Measurements from ENCODE around the gene C1orf21. TPM values are rescaled to one million over a fixed set of nuclear protein-coding genes. Genes with fewer than 3 reads are reported as not detected.

Gene C1orf21
- total RNA-seq, 2 experiments from 2014 or later = 7.7 to 8.8 TPM

DNA sequence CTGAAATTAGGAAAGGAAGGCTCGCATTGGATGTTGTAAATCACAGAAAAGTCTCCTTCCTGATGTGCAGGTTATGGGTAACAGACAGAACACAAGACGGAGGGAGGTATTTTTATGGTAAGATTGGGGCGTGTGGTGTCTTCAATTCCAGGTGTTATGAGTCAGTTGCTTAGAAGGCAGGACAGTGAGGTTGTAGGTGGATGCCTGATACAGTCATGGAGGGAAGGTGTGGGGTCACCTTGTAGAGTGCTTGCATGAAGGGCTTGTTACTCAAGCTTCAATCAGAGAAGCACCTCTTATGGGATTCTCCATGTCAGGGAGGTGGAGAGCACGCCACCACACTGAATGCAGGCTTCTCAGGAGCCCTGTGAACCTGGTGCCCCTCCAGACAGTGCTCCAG is 63.1 kb downstream of the C1orf21 start:
- DNase-seq = no peak
- ChIA-PET POLR2A (no interaction called here), CTCF (no interaction called here)
- Mint-ChIP-seq H3K27ac (no peak overlapping the region), H3K9me3 (no peaks in the 10 kb centered on the region), H3K27me3 (no peaks in the 10 kb centered on the region), H3K4me3 (no peak overlapping the region), H3K4me1 (no peaks in the 10 kb centered on the region), H3K36me3 (ENCODE audit: low read depth) (no peaks in the 10 kb centered on the region)

DNA sequence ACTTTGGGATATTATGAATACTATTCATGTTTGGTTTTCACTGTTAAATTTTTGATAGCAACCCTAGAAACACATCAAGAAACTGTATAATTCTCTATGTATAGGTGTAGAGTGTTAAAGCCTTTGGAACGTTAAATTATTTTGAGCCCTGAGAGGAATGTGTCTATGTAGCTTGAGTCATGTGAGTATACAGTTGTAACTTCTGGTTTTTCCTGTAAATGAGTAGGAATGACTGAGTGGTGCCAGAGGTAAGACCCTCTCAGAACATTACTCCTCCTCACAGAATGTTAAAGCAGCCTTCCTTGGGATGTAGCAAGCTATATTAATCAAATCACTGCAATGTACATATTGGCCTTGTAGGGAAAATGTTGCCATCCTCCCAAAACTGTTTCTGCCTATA is 69.0 kb downstream of the C1orf21 start:
- H3K9me3 Mint-ChIP-seq = no peaks in the 10 kb centered on the region
- CTCF ChIA-PET = no interaction called here
- POLR2A ChIA-PET = no interaction called here
- no peaks in the 10 kb centered on the region for H3K4me1 Mint-ChIP-seq
- no peaks in the 10 kb centered on the region for H3K36me3 Mint-ChIP-seq (ENCODE audit: low read depth)
- peaks cover 5% of the 10 kb centered on the region for H3K27me3 Mint-ChIP-seq
- no peak overlapping the region for H3K27ac Mint-ChIP-seq
- DNase-seq = no peak
- H3K4me3 Mint-ChIP-seq = no peak overlapping the region

DNA sequence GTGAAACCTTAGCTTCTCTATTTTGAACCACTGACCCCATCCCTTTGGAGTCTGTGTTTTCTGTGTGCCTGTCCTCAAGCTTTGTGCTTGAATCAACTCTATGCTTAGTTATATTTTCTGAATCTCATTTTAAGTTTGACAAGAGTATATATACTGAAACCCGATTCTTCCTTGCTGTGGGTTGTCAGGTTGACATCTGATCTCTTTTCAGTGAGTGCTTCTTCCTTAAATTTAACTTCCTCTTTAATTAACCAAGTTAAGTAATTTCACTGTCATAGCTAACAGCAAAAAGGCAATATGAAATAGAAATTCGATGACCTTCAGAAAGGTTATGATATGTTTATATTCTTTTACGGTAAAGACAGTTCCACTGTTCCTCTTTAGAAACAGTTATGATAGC is 69.4 kb downstream of the C1orf21 start:
- Mint-ChIP-seq H3K4me1 (no peaks in the 10 kb centered on the region), H3K9me3 (no peaks in the 10 kb centered on the region), H3K36me3 (ENCODE audit: low read depth) (no peaks in the 10 kb centered on the region), H3K27ac (no peak overlapping the region), H3K4me3 (no peak overlapping the region), H3K27me3 (peaks cover 5% of the 10 kb centered on the region)
- ChIA-PET CTCF (no interaction called here), POLR2A (no interaction called here)
- no peak for DNase-seq

DNA sequence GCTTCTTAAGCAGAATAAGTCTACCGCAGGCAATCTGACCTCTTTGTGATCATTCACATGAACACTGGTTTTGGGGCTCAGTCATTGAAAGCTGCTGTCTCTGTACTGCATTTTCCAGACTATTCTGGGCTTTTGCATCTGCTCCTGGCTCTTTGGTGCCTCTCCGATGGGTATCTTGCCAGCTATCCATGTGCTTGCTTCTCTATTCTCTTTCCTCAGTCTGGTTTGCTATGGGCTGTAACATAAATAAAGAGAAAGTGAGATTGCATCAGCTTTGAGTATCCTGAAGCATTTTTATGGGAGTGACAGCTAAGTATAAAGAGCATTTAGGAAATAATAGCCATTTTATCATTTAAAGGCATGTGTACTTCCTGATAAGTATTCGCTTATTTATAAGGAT is 70.7 kb downstream of the C1orf21 start:
- no peak overlapping the region for H3K4me3 Mint-ChIP-seq
- H3K9me3 Mint-ChIP-seq = no peaks in the 10 kb centered on the region
- no peak for DNase-seq
- ChIA-PET POLR2A (no interaction called here), CTCF (no interaction called here)
- no peaks in the 10 kb centered on the region for H3K36me3 Mint-ChIP-seq (ENCODE audit: low read depth)
- H3K4me1 Mint-ChIP-seq = no peaks in the 10 kb centered on the region
- peaks cover 10% of the 10 kb centered on the region for H3K27me3 Mint-ChIP-seq
- H3K27ac Mint-ChIP-seq = no peak overlapping the region

DNA sequence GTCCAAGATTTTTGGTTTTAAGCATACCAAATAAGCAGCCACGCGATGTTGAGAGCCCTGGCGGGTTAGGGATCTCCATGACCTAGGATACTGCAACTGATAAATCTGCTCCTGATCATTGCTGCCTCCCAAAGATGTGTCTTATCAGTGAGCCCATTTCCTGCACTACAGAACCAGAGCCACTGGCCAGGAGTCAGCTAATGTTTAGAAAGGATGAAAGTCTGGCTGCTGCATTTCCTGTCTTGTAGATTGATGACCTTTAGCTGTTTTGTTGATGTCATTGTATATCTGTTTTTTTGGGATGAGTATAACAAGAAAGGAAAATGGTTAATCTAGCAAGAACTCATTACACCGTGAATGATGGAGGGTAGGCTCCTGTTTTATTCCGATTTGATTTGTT is 74.5 kb downstream of the C1orf21 start:
- Mint-ChIP-seq H3K4me1 (no peaks in the 10 kb centered on the region), H3K27ac (no peak overlapping the region), H3K36me3 (ENCODE audit: low read depth) (no peaks in the 10 kb centered on the region), H3K27me3 (peaks cover 11% of the 10 kb centered on the region), H3K9me3 (no peaks in the 10 kb centered on the region), H3K4me3 (no peak overlapping the region)
- no peak for DNase-seq
- CTCF ChIA-PET = no interaction called here
- POLR2A ChIA-PET = no interaction called here

DNA sequence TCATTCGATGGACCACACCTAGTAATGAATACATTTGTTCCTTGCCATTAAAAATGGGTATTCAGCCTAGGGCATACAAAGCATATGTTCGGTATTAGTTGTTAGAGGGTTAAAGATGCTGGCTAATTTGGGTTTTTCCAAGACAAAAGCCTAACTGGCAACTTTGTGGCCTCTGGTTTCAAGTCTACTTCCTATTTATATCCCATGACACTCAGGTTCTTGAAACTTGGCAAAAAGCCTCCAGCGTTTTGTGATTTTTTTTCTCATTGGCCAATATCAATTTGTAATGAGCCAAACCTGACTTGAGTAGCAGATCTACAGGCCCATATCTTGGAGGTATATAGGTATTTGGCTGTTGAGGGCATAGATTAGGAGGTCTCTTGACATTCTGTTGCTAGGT is 75.3 kb downstream of the C1orf21 start:
- Mint-ChIP-seq H3K4me1 (no peaks in the 10 kb centered on the region), H3K4me3 (no peak overlapping the region), H3K9me3 (no peaks in the 10 kb centered on the region), H3K27ac (no peak overlapping the region), H3K36me3 (ENCODE audit: low read depth) (no peaks in the 10 kb centered on the region), H3K27me3 (peaks cover 10% of the 10 kb centered on the region)
- DNase-seq = no peak
- CTCF ChIA-PET = no interaction called here
- POLR2A ChIA-PET = no interaction called here

DNA sequence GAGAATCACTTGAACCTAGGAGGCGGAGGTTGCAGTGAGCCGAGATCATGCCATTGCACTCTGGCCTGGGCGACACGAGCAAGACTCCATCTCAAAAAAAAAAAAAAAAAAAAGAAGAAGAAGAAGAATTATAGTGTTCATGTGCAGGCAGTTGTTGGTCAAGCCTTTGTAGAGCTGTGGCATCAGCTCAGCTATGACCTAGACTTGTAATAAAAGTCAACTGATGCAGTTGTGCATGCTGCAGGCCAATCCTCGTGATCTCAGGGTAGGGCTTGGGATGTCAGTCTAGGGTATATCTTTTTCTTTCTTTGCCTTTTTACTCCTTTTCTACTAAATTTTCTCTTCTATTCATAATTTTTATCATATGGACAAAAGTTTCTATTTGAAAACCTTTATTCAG is 76.2 kb downstream of the C1orf21 start:
- no peaks in the 10 kb centered on the region for H3K9me3 Mint-ChIP-seq
- no peak overlapping the region for H3K4me3 Mint-ChIP-seq
- DNase-seq = no peak
- peaks cover 13% of the 10 kb centered on the region for H3K27me3 Mint-ChIP-seq
- no peaks in the 10 kb centered on the region for H3K36me3 Mint-ChIP-seq (ENCODE audit: low read depth)
- H3K4me1 Mint-ChIP-seq = no peaks in the 10 kb centered on the region
- ChIA-PET POLR2A (no interaction called here), CTCF (no interaction called here)
- no peak overlapping the region for H3K27ac Mint-ChIP-seq

DNA sequence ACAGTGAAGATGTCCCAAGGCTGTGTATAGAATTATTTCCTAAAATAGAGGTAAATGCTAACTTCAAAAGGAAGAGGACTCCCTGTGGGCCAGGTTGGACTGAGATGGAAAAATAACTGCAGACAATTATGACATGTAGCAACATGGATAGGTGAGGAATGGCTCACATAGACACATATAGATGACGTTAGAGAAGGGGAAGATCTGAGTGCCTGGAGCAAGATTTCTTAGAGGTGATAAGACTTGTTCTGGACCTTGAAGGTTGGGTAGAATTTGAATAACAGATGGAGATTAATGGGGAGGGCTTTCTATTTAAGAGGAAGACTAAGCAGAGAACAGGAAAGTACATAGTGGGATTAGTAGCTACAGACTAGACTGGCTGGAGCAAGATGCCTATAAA is 76.9 kb downstream of the C1orf21 start:
- no peak for DNase-seq
- H3K27ac Mint-ChIP-seq = no peak overlapping the region
- no peaks in the 10 kb centered on the region for H3K9me3 Mint-ChIP-seq
- H3K36me3 Mint-ChIP-seq (ENCODE audit: low read depth) = no peaks in the 10 kb centered on the region
- no peak overlapping the region for H3K4me3 Mint-ChIP-seq
- H3K27me3 Mint-ChIP-seq = peaks cover 13% of the 10 kb centered on the region
- POLR2A ChIA-PET = no interaction called here
- H3K4me1 Mint-ChIP-seq = no peaks in the 10 kb centered on the region
- CTCF ChIA-PET = no interaction called here

DNA sequence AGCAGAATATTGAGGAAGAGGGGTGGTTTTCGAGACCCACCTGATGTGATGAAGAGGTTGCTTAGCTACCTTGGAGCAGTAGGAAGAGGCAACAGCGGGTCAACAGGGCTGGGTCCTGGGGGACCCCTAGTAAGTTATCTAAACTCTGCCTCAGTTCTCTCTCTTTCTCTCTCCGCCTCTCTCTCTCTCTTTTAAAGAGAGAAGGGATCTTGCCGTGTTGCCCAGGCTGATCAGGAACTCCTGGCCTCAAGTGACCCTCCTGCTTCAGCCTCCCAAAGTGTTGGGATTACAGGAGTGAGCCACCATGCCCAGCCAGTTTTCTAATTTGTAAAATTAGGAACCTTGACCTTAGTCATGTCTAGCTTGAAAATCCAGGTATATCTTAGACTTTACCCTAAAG is 77.9 kb downstream of the C1orf21 start:
- ChIA-PET CTCF (no interaction called here), POLR2A (no interaction called here)
- H3K27ac Mint-ChIP-seq = no peak overlapping the region
- DNase-seq = no peak
- peaks cover 16% of the 10 kb centered on the region for H3K27me3 Mint-ChIP-seq
- H3K36me3 Mint-ChIP-seq (ENCODE audit: low read depth) = no peaks in the 10 kb centered on the region
- H3K9me3 Mint-ChIP-seq = no peaks in the 10 kb centered on the region
- H3K4me1 Mint-ChIP-seq = no peaks in the 10 kb centered on the region
- H3K4me3 Mint-ChIP-seq = no peak overlapping the region

DNA sequence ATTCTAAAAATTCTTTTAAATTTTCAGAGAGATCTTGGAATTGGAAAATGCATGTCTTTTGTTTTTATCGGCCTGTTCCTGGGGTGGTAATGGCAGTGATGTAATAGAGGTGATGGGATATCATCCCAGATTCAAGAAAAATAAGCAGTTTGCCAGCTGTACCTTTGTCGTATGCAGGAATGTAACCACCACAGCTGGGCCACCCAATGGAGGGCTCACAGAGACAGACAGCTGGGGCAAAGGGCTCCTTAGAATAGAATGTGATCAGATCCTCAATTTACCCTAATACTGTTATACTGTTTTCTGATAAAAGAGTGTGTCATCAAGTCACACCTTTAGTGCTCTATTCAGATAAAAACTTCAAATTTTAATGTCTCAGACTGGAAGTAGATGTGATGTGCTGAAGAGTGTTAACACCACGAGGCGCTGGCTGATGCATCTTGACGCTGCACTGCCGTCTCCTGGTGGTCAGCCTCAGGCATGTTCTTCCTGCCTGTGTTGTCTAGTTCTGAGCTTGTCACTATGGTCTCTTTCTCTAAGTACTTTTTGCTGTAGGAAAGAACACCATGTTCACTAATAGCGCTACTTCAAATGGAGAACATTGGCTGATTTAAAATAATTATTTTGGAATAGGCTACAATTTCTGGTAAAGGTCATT is 78.8 kb downstream of the C1orf21 start:
- Mint-ChIP-seq H3K27me3 (peaks cover 16% of the 10 kb centered on the region), H3K4me3 (no peak overlapping the region), H3K27ac (no peak overlapping the region), H3K9me3 (no peaks in the 10 kb centered on the region), H3K4me1 (no peaks in the 10 kb centered on the region), H3K36me3 (ENCODE audit: low read depth) (no peaks in the 10 kb centered on the region)
- ChIA-PET POLR2A (no interaction called here), CTCF (no interaction called here)
- no peak for DNase-seq

DNA sequence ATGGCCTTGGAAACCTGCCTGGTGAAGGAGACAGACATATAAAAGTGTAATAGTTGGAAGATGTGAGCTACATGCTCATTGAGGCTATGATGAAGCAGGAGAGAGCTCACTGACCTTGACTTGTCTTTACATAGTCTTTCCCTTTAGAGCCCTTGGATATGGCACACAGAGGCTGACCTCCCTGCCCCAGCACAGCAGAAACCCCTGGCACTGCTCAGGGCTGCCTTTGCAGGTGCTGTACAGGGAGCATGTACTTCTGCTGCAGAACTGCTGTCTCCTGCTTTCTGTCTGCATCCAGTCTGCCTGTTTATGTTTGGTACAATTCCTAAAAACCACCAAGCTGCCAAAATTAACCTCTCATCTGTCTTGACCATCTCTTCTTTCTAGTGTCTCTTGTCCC is 80.5 kb downstream of the C1orf21 start:
- Mint-ChIP-seq H3K4me1 (no peaks in the 10 kb centered on the region), H3K9me3 (no peaks in the 10 kb centered on the region), H3K27me3 (peaks cover 13% of the 10 kb centered on the region), H3K4me3 (no peak overlapping the region), H3K36me3 (ENCODE audit: low read depth) (no peaks in the 10 kb centered on the region), H3K27ac (no peak overlapping the region)
- CTCF ChIA-PET = no interaction called here
- POLR2A ChIA-PET = no interaction called here
- no peak for DNase-seq

DNA sequence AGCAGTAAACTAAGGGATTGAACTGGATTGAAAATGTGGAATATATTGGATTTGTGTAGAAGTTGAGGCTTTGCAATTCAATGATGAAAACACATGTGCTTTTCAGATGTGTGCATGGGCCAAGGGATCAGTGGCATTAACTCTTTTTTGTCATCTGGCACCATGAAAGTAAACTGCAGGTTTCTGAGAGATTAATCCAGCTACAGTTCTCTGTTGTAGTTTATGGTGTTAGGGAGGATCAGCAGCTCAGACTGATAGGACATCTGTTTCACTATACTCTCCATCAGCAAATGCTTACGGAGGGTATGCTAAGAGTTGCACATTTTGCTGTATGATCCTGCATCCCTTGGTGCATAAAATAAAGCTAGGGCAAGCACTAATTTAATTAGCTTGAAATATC is 82.6 kb downstream of the C1orf21 start:
- Mint-ChIP-seq H3K9me3 (no peaks in the 10 kb centered on the region), H3K4me3 (no peak overlapping the region), H3K27me3 (peaks cover 18% of the 10 kb centered on the region), H3K27ac (no peak overlapping the region), H3K36me3 (ENCODE audit: low read depth) (no peaks in the 10 kb centered on the region), H3K4me1 (no peaks in the 10 kb centered on the region)
- ChIA-PET POLR2A (no interaction called here), CTCF (no interaction called here)
- no peak for DNase-seq

DNA sequence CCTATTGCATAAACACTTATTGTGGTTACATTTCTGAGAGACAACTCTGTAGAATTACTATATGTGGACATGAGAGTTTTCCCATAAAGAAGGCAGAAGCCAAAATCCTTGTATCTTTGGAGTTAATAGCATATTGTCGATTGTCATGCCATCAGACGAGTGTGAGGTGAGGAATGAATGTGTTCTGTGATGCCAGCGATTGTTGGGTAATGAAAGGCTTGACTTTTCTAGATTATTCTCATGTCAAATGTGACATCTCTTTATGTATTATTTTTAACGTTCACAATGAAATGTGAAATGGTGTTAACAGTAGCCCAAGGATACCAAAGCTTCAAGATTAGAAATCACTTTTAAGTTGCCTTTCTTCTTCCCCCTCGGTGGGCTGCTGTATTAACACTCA is 84.9 kb downstream of the C1orf21 start:
- peaks cover 5% of the 10 kb centered on the region for H3K9me3 Mint-ChIP-seq
- H3K27ac Mint-ChIP-seq = no peak overlapping the region
- ChIA-PET POLR2A (no interaction called here), CTCF (no interaction called here)
- H3K4me3 Mint-ChIP-seq = no peak overlapping the region
- peaks cover 3% of the 10 kb centered on the region for H3K36me3 Mint-ChIP-seq (ENCODE audit: low read depth)
- DNase-seq = no peak
- no peaks in the 10 kb centered on the region for H3K4me1 Mint-ChIP-seq
- H3K27me3 Mint-ChIP-seq = peaks cover 16% of the 10 kb centered on the region

DNA sequence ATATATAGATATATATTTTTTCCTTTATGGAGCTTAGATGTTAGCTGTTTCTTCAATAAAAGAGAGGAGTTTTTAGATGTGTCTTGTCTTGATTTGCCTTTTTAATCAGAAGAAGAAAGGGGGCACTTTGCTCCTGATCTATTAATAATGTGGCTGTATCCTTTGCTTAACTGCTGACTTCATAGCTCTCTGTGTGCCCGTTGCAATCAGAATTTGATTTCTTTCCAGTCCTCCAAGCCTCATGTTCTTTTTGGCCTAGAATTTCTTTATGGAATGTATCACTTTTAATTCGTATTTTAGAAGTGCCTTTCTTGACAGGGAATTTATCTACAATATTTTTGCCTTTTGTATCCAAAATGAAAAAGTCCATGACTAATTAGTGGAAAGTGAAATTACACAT is 85.3 kb downstream of the C1orf21 start:
- H3K27ac Mint-ChIP-seq = no peak overlapping the region
- H3K36me3 Mint-ChIP-seq (ENCODE audit: low read depth) = peaks cover 3% of the 10 kb centered on the region
- H3K9me3 Mint-ChIP-seq = peaks cover 5% of the 10 kb centered on the region
- no peak overlapping the region for H3K4me3 Mint-ChIP-seq
- ChIA-PET POLR2A (no interaction called here), CTCF (no interaction called here)
- peaks cover 16% of the 10 kb centered on the region for H3K27me3 Mint-ChIP-seq
- DNase-seq = no peak
- H3K4me1 Mint-ChIP-seq = no peaks in the 10 kb centered on the region

Data from activated CD4-positive, alpha-beta memory T cell treated with anti-CD3 and anti-CD28 coated beads, Interleukin-2, amount 10 ng/mL, durations not matched to agents 7 days and 5 days (primary cell).